Occipital lobe (tissue), 2 donors: ENCODE data around the gene KCNJ4. TPM values are rescaled to one million over a fixed set of nuclear protein-coding genes. Genes with fewer than 3 reads are reported as not detected.
"Not testable (repeated sequence)": the region's sequence is repeated elsewhere in the genome, so short reads cannot be mapped to it uniquely, and the experiment has no call there.

Experiments used
- DNase-seq: peaks from one replicate; lab custom pipeline; 2025; lab: John Stamatoyannopoulos, UW
- total RNA-seq: library from RNA; depleted of rRNA; stranded (reverse); fragments of >200 nt; gene quantifications from one replicate; pipeline ENCODE4 v1.2.3, GENCODE V29; 2014

KCNJ4 gene
- total RNA-seq, 1 donor from 2014 or later: 9.7 TPM

DNA sequence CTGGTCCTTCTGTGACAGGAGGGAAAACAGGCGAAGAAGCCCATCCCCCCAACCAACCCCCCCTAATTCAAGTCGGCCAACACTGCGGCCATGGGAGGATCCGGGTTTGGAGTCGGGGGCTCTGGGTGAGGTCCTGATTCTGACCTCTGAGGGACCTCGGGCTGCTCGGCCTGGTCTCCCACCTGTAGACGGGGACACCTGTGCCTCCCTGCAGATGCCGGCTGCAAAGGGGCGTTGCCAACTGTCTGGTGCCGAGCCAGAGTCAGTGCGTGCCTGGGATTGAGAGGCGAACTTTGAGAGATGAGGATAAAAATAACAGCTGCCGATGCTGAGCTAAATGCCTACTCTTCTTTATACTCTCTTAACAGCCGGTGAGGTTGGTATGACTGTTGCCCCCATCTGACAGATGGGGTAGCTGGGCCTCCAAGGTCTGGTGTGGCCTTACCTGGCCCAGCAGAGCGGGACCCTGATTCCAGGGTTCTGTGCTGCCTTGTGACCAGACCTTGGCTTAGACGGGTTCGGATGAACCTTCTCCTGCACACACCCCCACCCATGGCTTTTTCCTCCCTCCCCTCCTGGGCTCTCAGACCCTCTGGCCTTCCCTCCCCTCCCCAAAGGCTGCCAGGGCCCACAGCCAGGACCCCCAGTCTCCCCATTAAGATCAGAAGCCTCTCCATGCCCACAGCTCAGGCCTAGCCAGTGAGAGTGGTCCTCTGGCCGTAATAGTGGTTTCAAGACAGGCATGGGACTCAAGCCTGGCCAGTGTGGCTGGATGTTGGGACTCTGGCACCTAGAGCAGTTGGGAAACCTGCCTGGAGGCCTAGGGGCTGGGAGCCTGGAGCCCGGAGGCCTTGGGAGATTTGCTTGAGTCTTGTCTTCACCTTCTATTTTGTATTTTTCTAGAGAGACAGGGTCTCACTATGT is 41.7 kb downstream of the KCNJ4 start:
- DNase-seq: no peak

DNA sequence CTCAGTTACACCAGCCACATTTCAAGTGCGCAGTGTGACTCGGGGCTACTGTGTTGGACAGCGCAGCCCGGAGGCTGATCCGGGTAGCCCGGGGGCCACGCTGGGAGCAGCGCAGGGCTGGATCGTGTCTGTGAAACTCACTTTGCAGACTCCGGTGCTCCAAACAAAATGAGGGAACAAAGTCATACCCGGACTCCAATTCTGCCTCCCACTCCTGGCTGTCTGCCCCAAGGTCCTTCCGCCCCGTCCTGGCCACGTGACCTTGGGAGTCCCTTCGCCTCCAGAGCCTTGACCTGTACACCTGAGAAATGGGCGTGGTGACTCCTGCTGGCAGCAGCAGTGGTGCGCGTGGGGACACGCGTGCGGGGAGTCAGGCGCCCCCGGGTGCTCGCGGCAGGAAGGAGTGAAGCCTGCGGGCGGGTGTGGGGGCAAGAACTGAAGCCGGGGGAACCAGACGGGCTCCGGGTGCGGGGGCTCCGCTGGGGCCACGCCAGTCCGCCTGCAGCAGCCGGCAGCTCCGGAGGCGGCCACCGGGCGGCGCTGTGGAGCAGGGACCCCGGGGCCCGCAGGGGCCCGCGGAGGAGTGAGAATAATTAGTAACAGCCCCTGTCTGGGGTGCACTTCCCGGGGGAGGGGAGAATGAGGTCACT is 42.4 kb downstream of the KCNJ4 start:
- DNase-seq: no peak

DNA sequence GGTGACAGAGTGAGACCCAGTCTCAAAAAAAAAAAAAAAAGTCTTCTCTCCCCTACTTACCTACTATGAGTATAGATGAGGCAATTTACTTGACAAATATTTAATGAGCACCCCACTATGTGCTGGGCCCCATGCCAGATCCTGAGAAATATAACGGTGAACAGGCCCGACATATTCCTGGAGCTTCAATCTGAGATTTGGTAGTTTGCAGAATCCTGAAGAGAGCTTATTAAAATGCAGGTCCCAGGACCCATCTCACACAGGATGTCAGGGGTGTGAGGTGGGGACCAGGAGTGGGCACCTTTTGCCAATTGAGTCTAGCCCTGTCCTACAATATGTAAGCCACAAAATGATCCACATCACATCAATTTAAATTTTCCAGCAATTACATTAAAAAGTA is 44.0 kb downstream of the KCNJ4 start:
- no peak for DNase-seq

DNA sequence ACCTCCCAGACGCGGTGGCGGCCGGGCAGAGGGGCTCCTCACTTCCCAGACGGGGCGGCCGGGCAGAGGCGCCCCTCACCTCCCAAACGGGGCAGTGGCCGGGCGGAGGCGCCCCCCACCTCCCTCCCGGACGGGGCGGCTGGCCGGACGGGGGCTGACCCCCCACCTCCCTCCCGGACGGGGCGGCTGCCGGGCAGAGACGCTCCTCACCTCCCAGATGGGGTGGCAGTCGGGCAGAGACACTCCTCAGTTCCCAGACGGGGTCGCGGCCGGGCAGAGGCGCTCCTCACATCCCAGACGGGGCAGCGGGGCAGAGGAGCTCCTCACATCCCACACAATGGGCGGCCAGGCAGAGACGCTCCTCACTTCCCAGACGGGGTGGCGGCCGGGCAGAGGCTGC is 45.1 kb downstream of the KCNJ4 start:
- not testable (repeated sequence) for DNase-seq

DNA sequence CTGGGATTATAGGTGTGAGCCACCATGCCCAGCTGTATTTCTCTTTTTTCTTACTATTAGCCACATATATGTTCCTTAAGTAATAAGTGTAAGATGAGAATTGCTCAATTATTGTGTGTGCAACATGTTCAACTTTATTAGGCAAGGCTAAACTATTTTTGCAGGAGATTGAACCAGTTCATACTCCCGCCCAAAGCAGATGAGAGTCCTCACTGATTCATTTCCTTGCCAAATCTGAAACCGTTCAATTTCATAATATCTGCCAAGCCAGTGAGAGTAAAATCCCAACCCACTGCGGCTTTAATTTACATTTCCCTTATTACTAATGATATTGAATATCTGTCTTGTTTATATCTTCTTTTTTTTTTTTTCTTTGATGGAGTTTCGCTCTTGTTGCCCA is 48.4 kb downstream of the KCNJ4 start:
- DNase-seq: no peak

DNA sequence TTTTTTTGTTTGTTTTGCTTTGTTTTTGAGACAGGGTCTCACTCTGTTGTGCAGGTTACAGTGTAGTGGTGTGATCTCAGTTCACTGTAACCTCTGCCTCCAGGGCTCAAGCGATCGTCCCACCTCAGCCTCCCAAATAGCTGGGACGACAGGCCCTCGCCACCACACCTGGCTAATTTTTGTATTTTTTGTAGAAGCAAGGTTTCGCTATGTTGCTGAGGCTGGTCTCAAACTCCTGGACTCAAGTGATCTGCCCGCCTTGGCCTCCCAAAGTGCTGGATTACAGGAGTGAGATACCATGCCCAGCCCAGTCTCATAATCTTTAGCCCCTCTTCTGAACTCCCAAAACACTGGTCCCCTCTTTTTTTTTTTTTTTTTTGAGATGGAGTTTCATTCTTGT is 50.6 kb downstream of the KCNJ4 start:
- no peak for DNase-seq

DNA sequence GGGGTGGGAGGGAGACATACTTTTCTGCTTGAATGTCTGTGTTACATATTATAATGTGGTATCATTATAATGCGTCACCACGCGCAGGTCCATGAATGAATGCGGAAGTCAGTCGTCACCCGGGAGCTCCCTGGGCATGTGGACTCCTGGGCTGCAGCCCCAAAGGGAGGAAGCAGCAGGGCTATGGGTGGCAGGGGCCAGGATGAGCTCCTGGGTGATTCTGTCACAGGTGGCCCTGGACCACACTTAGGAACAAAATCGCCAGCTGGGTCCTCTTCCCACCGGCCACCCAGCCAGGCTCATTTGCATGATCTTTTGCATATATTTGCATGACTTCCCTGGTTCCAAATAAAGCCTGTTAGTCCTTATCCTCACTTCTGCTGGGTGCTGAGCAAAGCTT is 51.2 kb downstream of the KCNJ4 start:
- no peak for DNase-seq

DNA sequence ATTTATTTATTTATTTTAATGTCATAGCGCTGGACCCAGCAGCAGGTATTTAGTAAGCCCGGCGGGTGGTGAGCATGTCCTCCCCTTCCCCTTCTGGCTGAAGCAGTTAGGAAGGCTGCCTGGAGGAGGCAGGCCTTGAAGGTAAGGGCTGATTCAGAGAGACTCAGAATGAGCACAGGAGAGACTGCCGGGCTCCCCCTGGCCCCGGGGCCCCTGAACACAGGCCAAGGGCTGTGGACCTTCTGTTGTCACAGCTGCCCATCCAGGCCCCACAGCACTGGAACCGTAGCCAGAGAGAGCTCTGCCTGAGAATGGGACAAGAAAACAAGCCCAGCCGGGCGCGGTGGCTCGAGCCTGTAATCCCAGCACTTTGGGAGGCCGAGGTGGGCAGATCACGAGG is 52.8 kb downstream of the KCNJ4 start:
- no peak for DNase-seq

DNA sequence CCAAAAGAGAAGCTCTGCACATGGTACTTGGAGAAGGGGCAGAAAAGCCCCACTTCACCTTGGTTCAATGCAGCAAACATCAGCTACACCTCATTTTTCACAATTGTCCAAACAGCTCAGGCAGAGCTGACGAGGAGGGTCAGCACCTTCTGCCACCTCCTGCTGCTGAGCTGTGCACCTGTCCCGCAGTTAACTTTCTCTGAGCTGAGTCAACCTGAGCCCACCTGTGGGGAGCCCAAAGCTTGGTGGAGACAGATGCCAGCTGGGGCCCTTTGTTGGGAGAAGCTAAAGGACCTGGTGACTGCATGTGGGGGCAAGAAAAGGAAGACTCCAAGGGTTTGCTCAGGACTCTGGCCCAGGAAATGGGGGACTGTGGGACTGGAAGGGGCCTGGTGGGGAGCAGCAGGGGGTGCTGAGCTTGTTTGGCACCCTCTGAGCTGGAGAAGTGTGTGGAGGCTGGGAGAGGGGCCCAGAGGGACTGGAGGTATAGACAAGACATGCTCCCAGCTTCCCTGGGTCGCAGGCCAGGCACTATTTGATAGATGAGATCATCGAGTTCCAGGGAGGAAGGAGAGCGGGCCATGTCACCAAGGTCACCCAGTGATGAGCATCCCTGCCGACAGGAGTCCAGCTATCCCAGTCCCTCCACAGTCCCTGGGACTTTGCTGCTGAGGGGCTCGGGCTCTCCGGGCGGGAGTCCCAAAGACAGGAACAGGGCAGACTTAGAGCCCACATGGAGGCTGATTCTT is 53.5 kb downstream of the KCNJ4 start:
- DNase-seq: no peak

DNA sequence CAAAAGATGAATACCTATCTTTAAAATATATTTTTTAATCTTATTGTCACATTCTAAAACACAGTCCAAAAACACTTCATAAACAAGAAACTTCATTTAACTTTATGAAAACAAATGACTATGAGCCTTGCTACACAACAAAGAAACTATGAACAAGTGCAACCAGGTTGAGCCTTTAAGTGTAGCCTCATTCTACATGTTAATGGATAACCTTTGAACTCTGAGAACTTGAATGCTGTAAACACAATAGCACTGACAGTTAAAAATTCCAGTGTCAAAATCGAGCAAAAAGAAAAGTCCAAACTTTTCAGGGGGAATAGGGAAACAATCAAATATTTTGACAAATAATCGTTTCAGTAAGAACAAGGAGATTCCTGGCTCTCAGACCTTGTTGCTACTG is 54.7 kb downstream of the KCNJ4 start:
- not testable (repeated sequence) for DNase-seq

DNA sequence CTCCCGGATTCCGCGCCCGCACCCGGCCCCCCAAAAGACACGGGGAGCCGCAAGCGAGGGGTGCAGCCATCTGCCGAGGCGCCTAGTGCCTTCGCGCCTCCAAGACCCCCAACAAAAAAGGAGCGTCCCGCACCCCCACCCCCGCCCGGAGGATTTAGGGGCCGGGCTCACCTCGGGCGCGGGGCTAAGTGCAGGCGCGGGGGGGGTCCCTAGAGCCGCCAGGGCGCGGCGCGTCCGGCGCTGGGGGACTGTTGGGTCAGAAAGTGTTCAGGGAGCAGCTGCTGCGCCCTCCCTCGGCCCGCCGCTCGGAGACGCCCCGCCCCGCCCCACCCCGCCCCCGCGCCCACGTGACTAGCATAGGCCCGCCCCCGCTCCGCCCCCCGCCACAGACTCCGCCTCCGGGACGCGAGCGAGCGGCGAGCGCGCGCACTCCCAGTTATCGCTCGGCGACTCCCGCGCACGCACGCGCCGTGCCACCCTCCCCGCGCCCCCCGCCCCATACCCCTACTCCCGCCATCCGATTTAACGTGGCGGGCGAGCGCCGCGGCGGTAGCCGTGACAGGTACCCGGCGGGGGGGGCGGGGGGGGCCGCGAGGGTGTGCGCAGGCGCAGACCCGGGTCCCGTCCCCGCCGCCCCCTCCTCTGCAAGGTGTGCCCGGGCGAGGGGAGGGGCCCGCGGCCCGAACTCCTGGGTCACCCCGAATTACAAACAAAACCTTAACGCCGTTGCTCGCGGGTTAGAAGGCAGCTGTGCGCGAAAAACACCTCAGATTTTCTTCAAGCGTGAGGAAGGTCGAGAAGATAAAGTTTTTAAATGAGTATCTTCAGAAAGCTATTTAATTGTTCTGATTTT is 56.2 kb downstream of the KCNJ4 start:
- DNase-seq: peak; percentile 81

DNA sequence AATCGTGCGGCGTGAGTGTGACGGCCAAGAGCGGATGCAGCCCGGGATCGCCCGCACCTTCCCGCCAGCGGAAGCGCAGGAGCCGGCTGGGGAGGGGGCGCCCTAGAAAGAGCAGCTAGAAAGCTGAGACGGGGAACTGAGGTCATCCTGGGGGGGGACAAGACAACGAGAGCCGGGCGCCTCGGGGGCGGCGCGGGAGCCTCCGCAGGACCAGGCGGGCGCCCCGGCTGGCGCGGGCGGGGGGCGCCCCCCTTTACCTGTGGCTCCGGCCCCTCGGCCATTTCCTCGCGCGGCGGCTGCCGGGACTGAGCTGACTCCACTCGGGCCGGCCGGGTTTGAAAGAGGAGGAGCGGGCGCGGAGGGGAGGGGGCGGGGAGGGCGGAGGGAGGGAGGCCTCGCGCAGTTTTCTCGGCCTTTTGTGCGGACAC is 56.8 kb downstream of the KCNJ4 start:
- not testable (repeated sequence) for DNase-seq

DNA sequence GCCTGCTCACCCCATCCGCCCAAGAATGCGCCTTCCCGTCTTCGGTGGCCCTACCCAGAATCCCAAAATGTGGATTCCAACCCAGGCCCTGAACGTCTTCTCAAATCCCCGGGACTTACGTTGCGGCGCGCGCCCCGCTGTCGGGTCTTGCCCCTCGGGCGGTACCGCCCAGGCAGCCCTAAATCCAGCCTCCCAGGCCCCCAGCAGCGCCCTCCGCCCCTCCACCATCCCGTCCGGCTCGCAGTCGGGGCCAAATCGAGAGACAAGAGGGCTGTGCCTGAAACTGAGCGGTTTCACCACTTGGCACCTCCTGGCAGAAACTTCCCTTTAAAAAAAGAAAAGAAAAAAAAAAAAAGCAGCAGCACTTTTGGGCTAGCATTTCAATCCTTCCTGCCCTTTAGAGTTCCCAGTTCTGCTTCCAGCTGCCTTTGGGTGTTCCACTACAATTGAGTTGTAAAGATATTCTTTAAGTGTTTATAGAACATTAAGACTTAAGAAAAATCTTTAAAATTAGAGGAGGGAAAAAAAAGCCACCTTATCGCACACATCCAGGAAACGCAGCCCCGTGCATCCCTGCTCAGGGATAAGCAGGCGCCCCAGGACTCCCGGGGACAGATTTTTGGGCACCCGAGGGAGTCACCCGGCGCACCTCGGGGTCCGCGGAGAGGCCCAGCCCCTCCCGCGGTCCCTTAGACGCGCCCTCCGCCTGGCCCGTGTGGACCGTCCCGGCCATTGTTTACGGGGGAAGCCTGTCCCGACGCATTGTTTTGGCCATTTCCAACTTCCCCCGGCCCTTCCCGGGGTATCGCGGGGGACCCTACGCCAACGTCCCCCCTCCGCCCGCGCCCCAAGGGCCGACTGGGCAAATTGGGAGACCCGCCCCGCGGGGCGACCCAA is 57.6 kb downstream of the KCNJ4 start:
- no peak for DNase-seq

DNA sequence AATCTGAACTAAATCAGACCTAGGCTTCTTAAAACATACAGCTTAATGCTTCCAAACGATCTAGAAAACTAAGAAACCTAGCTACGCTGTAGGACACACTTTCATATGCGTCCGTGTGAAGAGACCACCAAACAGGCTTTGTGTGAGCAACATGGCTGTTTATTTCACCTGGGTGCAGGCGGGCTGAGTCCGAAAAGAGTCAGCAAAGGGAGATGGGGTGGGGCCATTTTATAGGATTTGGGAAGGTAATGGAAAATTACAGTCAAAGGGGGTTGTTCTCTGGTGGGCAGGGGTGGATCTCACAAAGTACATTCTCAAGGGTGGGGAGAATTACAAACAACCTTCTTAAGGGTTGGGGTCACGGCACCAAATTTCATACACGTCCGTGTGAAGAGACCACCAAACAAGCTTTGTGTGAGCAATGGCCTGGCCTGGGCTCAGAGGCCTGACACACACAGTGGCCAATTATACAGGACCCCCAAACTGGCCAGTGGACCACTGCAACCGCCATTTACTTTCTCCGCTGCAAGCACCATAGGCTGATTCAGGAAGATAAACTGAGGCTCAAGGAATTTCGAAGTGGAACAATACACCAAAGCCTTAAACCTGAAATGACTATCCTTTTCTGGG is 58.4 kb downstream of the KCNJ4 start:
- DNase-seq: not testable (repeated sequence)

DNA sequence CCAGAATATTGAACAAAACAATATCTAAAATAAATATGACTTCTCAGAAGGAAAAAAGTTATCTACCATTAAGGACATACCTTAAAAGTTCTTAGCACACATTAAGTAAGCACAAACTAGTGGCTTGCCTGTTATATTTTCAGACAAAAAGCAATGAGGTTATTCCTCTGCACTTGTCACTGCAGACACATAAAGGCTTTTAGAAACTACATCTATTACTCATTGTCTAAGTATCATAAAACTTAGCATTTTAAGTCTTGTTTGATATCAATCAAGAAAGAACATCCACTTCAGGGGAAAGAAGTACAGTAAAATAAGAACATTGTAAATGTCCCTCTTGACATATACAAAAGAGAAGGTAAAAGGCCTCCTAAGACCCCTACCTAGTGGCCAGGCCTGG is 59.1 kb downstream of the KCNJ4 start:
- DNase-seq: not testable (repeated sequence)

DNA sequence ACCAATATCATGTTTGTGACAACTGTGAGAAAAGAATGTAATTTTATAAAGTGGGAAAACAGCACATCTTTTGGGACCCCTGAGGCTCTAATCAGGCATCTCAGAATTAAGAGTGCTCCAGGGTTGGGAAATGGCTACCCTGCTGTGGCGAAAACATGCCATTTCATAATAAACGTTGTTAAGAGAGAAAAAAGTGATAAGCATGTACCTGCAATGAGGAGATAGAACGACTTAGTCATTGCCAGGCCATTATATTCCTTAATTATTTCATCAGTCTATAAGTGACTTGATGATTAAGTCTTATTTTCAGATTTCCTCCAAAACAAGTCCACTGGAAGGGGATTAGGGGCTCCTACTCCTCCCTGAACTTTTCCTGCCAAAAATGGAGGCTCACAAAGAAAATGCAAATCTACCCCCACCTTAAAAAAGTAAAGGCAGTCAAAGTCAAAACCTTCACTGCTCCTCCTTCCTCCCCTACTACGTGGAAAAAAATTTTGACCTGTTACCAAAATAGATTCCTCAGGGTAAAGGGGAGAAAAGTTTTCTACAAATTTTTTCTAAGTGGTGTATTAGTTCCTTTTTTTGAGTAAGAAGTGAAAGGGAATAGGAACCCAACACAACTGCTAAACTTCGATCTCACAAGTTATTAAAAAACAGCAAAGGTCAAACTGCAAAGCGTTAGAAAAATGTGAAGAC is 59.9 kb downstream of the KCNJ4 start:
- DNase-seq: not testable (repeated sequence)

DNA sequence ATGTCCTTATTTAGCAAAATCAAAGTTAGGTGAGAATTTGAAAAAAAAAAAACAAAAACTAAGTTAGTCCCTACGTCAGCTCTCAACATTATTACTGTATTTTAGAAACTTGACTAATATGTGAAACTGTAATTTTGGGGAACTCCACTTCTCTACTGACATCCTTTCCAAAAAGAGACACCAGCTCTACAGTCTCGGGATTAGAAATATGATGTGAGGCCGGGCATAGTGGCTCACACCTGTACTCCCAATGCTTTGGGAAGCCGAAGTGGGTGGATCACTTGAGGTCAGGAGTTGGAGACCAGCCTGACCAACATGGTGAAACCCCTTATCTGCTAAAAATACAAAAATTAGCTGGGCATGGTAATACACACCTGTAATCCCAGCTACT is 65.6 kb downstream of the KCNJ4 start:
- DNase-seq: not testable (repeated sequence)

DNA sequence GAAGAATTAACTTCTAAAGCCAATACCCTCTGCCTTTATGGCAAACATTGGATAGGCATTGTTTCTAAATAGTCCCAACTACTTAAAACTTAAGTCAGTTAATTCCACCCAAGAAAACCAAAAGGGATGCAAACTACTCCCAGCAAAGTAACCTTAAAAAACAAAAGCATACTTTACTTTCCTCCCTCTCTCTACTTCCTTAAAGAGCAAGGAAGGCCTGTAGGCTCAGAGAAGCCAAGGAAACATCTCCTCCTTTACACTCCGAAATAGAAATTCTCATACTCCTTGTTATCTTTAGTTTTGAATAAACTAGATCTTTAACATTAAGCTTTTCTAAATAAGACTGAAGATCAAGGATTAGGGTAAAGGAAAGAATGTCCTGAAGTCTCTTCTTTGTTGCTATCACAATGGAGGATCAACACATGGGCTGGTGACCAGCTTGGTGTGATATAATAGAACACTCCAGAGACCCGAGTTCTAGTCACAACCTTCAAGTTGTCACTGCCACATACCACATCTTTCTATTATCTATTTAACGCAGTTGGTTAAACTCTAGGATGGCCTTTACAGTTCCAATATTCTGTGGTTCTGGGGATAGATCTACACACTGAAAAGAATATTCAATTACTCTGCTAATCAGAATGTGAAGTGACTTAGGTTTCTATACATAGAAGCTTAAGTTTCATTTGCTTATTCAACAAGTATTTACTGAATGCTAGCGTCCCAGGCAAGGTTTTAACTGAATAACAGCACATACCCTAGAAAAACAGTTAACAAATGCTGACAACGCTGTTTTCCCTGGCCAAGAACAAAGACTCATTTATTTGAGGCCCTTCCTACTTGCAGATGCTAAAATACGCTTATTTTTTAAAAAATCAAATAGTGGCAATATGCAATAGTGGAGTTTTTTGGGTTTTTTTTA is 66.2 kb downstream of the KCNJ4 start:
- not testable (repeated sequence) for DNase-seq
